Fibroblast of lung (primary cell): ENCODE measurements around the gene NUAK2. TPM values are rescaled to one million over a fixed set of nuclear protein-coding genes. Genes with fewer than 3 reads are reported as not detected.

Source experiments
- DNase-seq, 2 donors: peaks; one replicate each; pipeline versions ENCODE4 v3.0.0 to v3.0.0-alpha.2; 2010; ENCODE audit warnings: low read depth in 2 of 2
- H2AFZ ChIP-seq: 2 replicates; pipeline ENCODE4 v1.5.1; 2012; ENCODE audit warnings: low read length, control low read depth, inconsistent platforms
- H3K27ac ChIP-seq: 2 replicates; pipeline ENCODE4 v1.5.1; 2011; ENCODE audit warnings: low read length, control low read depth; ENCODE audit not compliant: insufficient read depth
- H3K27me3 ChIP-seq: 2 replicates; pipeline ENCODE4 v1.5.1; 2011; ENCODE audit warnings: mild to moderate bottlenecking, low read length; ENCODE audit not compliant: control insufficient read depth, insufficient read depth
- H3K36me3 ChIP-seq: 2 replicates; pipeline ENCODE4 v1.5.1; 2011; ENCODE audit warnings: low read length; ENCODE audit not compliant: control insufficient read depth, insufficient read depth
- H3K4me1 ChIP-seq: 2 replicates; pipeline ENCODE4 v1.5.1; 2011; ENCODE audit warnings: low read length; ENCODE audit not compliant: control insufficient read depth, insufficient read depth; ENCODE audit errors: extremely low read depth
- H3K4me2 ChIP-seq: 2 replicates; pipeline ENCODE4 v1.5.1; 2011; ENCODE audit warnings: low read length, control low read depth; ENCODE audit not compliant: insufficient read depth; ENCODE audit errors: extremely low read depth
- H3K4me3 ChIP-seq, 4 experiments: fragments of 200-600 bp in 1 of 4; sonication (generic) in 1 of 4; replicated peaks in 1 of 4; 2 replicates each; pipeline ENCODE4 v1.5.1; 2011 to 2016; ENCODE audit warnings: low read length in 4 of 4, low read depth in 3 of 4, mild to moderate bottlenecking in 3 of 4, control low read depth in 2 of 4, inconsistent platforms in 1 of 4, mixed read lengths in 1 of 4; ENCODE audit not compliant: insufficient read depth in 1 of 4; ENCODE audit errors: control extremely low read depth in 1 of 4
- H3K79me2 ChIP-seq: 2 replicates; pipeline ENCODE4 v1.5.1; 2012; ENCODE audit warnings: mild to moderate bottlenecking, low read length, inconsistent platforms; ENCODE audit not compliant: control insufficient read depth, insufficient read depth
- H3K9ac ChIP-seq: 2 replicates; pipeline ENCODE4 v1.5.1; 2011; ENCODE audit warnings: mild to moderate bottlenecking, low read length, control low read depth; ENCODE audit not compliant: insufficient read depth
- H3K9me3 ChIP-seq: 2 replicates; pipeline ENCODE4 v1.5.1; 2012; ENCODE audit warnings: low read depth, low read length; ENCODE audit not compliant: control insufficient read depth, insufficient read depth
- H4K20me1 ChIP-seq: 2 replicates; pipeline ENCODE4 v1.5.1; 2011; ENCODE audit warnings: low read length; ENCODE audit not compliant: control insufficient read depth, insufficient read depth; ENCODE audit errors: extremely low read depth
- EZH2 ChIP-seq: IDR thresholded peaks from 2 replicates; pipeline ENCODE4 v1.5.1; 2012; ENCODE audit warnings: low read length, control low read depth, mild to moderate bottlenecking; ENCODE audit errors: missing control alignments
- polyA plus RNA-seq, 2 donors: library from polyadenylated mRNA; depleted of rRNA in 1 of 2; stranded (reverse) in 1 of 2; unstranded in 1 of 2; fragments of >200 nt; gene quantifications; 2 replicates each; pipeline ENCODE4 v1.2.1, GENCODE V29; 2011 to 2012; ENCODE audit warnings: missing spikeins in 1 of 2
- total RNA-seq: library from RNA; depleted of rRNA; stranded (reverse); fragments of >200 nt; gene quantifications from 2 replicates; pipeline ENCODE4 v1.2.1, GENCODE V29; 2014
- TF ChIP-seq, protein P1 (sequence below), 2 donors: IDR thresholded peaks in 1 of 2; conservative IDR thresholded peaks in 1 of 2; 1 replicate in 1 of 2; 2 replicates in 1 of 2; pipeline ENCODE4 v1.5.1; 2011 to 2012; ENCODE audit warnings: low read length in 2 of 2, control low read depth in 1 of 2, inconsistent platforms in 1 of 2, low read depth in 1 of 2, mild to moderate bottlenecking in 1 of 2

NUAK2 gene
- total and polyA plus RNA-seq, 2 donors (not counting 1 experiment from before 2014, with no cell fraction given) = 1.7 to 4.9 TPM

GRCh38 chr1:205328476-205328875 is 6.9 kb upstream of the NUAK2 start:
- no peak overlapping the region for H3K27ac ChIP-seq
- TF ChIP-seq EZH2 = no peak
- TF ChIP-seq, protein P1, sequence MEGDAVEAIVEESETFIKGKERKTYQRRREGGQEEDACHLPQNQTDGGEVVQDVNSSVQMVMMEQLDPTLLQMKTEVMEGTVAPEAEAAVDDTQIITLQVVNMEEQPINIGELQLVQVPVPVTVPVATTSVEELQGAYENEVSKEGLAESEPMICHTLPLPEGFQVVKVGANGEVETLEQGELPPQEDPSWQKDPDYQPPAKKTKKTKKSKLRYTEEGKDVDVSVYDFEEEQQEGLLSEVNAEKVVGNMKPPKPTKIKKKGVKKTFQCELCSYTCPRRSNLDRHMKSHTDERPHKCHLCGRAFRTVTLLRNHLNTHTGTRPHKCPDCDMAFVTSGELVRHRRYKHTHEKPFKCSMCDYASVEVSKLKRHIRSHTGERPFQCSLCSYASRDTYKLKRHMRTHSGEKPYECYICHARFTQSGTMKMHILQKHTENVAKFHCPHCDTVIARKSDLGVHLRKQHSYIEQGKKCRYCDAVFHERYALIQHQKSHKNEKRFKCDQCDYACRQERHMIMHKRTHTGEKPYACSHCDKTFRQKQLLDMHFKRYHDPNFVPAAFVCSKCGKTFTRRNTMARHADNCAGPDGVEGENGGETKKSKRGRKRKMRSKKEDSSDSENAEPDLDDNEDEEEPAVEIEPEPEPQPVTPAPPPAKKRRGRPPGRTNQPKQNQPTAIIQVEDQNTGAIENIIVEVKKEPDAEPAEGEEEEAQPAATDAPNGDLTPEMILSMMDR (conservative IDR thresholded peaks at IDR 0.05 in 1 of 2, IDR thresholded peaks at IDR 0.05 in 1 of 2; ENCODE audit: low read depth in 1 of 2, low read length in 2 of 2) = no peak
- H3K36me3 ChIP-seq = no peaks in the 10 kb centered on the region

DNA sequence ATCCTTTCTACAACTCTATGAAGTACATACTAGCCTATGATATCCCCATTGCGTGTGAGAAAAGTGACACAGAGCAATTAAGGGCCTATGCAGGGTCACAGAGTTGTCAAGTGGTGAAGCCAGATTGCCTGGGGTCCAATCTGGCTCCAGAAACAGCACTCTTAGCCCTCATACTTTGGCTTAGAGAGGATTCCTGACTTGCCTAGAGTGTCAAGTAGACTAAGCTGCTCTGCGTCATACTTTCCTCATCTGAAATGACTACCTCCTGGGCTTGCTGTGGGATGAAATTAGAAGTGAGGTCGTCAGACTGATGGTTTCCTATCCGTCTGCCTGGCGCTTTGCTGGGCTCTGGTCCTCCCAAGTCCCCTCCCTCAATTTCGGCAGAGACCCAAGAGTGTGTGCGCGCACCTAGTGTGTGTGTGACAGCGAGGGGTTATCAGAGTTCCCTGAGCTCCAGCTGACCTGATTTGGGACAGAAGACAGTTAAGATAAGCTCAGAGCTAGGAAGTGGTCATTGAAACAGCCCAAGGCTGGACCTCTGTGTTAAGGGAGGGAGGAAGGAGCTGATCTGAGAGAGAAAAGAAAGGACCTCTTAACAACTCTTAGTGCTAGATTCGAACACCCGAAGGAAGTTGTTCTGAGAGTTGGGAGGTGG is 5.4 kb upstream of the NUAK2 start:
- no peak for TF ChIP-seq EZH2
- TF ChIP-seq, protein P1 (conservative IDR thresholded peaks at IDR 0.05 in 1 of 2, IDR thresholded peaks at IDR 0.05 in 1 of 2; ENCODE audit: low read depth in 1 of 2, low read length in 2 of 2) = no peak

More at GRCh38 chr1:205328476-205328875, 6.9 kb upstream of the NUAK2 start:
- H3K27me3 ChIP-seq = peaks cover 31% of the 10 kb centered on the region
- H3K4me1 ChIP-seq = peaks cover 5% of the 10 kb centered on the region
- no peaks in the 10 kb centered on the region for H3K79me2 ChIP-seq
- no peak overlapping the region for H2AFZ ChIP-seq
- no peak overlapping the region for H3K4me2 ChIP-seq
- no peaks in the 10 kb centered on the region for H4K20me1 ChIP-seq
- no peak overlapping the region for H3K9ac ChIP-seq
- DNase-seq = no peak
- H3K4me3 ChIP-seq = no peak overlapping the region
- no peaks in the 10 kb centered on the region for H3K9me3 ChIP-seq

DNA sequence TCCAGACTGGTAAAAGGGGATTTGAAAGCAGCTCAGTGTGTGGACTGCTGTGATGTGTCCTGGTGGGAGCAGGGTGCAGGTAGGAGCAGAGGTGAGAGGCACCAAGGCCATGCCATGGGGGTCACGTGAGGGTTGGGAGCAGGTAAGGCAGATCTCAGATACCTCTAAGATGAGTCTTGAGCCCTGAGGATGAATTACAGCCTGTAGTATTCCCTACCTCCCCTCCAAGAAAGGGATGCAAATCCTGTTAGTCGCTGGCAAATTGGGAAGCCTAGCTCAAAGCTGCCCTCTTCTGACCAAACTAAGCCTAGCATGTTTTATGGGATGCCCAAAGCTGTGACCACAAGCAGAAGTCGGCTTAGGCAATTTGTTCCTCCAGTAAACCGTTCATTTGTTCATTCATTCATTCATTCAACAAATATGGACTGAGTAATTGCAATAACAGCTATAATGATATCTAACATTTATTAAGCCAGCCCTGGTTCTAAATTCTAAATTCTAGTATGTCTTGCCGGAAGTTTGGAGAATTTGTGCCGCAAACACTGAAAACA is 3.9 kb upstream of the NUAK2 start:
- Histone ChIP-seq H3K9ac (no peak overlapping the region), H4K20me1 (no peaks in the 10 kb centered on the region), H3K79me2 (peaks cover 11% of the 10 kb centered on the region), H3K4me2 (no peak overlapping the region), H3K4me3 (no peak overlapping the region), H3K27me3 (peaks cover 15% of the 10 kb centered on the region), H3K9me3 (no peaks in the 10 kb centered on the region), H3K27ac (no peak overlapping the region), H3K36me3 (no peaks in the 10 kb centered on the region), H3K4me1 (peaks cover 5% of the 10 kb centered on the region), H2AFZ (no peak overlapping the region)
- TF ChIP-seq, protein P1 (conservative IDR thresholded peaks at IDR 0.05 in 1 of 2, IDR thresholded peaks at IDR 0.05 in 1 of 2; ENCODE audit: low read depth in 1 of 2, low read length in 2 of 2) = peak; percentile 62 to 96
- no peak for TF ChIP-seq EZH2
- peak; percentile 62 to 82 for DNase-seq

More for the DNA sequence above, 5.4 kb upstream of the NUAK2 start:
- Histone ChIP-seq H3K27ac (no peak overlapping the region), H3K4me2 (no peak overlapping the region), H3K4me1 (peaks cover 5% of the 10 kb centered on the region), H3K9ac (no peak overlapping the region), H4K20me1 (no peaks in the 10 kb centered on the region), H3K27me3 (peaks cover 24% of the 10 kb centered on the region), H3K4me3 (no peak overlapping the region), H3K9me3 (no peaks in the 10 kb centered on the region), H3K79me2 (no peaks in the 10 kb centered on the region), H3K36me3 (no peaks in the 10 kb centered on the region), H2AFZ (no peak overlapping the region)
- peak in 1 of 2 donors; percentile 32 for DNase-seq
